Medulla oblongata (tissue), 1 donor: Measurements from ENCODE around the gene LRIT1.

Source experiments
- DNase-seq: peaks from one replicate; pipeline ENCODE4 v3.0.0-alpha.2; 2015; ENCODE audit errors: extremely low spot score

Gene LRIT1

GRCh38 chr10:84193846-84194423, 47.4 kb downstream of the LRIT1 start:
- DNase-seq = no peak

GRCh38 chr10:84193327-84193726, 48.0 kb downstream of the LRIT1 start:
- no peak for DNase-seq

- DNase-seq = no peak
Measured at GRCh38 chr10:84191106-84191505, 50.2 kb downstream of the LRIT1 start.

- DNase-seq = no peak
Measured at GRCh38 chr10:84190621-84191020, 50.7 kb downstream of the LRIT1 start.

DNA sequence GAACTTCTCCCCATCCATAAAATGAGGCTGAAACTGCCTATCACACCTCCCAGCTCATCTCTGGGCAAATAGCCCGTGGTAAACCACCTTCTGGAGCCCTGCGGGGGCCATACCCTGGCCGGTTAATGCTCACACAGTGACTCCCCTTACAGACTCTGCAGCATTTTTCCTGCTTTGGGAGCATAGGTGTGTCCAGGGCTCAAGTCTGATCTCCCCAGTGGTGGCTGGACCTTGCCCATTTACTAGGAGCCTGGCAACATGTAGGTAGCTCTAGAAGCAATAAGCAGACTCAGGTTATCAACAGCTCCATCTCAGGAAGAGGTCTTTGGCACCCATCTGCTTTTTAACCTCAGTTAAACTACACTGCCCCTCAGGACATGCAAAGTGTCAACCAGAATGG, 52.5 kb downstream of the LRIT1 start:
- no peak for DNase-seq

DNA sequence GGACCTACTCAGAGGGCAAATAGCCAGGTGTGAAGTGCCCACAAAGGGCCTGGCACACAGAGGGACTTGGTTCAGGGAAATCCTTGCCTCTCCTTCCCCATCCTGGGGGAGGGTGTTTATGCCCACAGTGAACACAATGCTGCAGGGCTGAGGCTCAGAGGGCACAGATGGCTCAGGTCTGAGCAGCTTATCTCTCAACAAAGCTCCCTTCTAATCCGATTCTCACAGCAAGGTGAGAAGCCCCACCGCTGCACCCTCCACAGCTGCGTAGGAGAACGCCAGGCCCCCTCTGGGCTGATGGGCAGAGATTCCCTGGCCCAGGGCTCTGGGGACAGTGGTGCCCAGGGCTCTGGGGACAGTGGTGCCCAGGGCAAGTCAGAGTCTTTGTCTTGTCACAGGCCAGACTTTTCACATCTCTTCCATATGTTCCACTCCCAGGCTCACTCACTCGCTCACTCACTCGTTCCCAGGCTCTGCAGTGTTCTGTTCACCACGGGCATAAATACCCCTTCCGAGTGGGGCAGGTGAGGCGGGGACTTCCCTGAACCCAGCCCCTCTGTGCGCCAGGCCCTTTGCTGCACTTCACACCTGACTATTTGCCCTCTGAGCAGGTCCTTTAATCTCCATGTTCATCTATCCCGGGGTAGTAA, 55.7 kb downstream of the LRIT1 start:
- DNase-seq = no peak

- no peak for DNase-seq
Measured at GRCh38 chr10:84184517-84184916, 56.8 kb downstream of the LRIT1 start.

DNA sequence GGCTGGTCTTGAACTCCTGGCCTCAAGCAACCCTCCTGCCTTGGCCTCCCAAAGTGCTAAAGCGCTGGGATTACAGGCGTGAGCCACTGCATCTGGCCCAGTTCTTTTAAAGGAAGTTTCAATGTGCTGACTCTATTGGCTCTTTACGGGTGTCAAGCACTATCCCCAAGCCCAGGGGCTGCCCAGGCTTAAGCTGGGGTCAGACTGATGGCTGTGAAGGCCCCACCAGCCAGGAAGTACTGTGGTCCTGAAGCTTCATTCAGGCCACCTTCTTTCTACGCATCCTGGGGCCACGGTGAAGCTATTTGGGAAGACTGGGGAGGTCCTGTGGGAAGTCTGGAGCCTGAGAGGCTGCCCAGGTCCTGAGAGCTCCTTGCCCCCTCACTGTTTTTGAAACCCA, 59.7 kb downstream of the LRIT1 start:
- no peak for DNase-seq
